Epithelial cell of esophagus (primary cell): Measurements from ENCODE around the gene YARS1.
A peak's percentile ranks its signal among the peaks of the same experiment; 100 is the strongest.

Experiments used
- DNase-seq: peaks from one replicate; pipeline ENCODE4 v3.0.0; 2010; ENCODE audit warnings: low read depth
- H3K4me3 ChIP-seq: 2 replicates; pipeline ENCODE4 v1.5.1; 2011; ENCODE audit warnings: mild to moderate bottlenecking, low read length, control low read depth
- CTCF ChIP-seq: IDR thresholded peaks from 2 replicates; pipeline ENCODE4 v1.5.1; 2011; ENCODE audit warnings: low read depth, mild to moderate bottlenecking, low read length, control low read depth, inconsistent platforms; ENCODE audit not compliant: insufficient read depth; ENCODE audit errors: missing control alignments

YARS1 gene

DNA sequence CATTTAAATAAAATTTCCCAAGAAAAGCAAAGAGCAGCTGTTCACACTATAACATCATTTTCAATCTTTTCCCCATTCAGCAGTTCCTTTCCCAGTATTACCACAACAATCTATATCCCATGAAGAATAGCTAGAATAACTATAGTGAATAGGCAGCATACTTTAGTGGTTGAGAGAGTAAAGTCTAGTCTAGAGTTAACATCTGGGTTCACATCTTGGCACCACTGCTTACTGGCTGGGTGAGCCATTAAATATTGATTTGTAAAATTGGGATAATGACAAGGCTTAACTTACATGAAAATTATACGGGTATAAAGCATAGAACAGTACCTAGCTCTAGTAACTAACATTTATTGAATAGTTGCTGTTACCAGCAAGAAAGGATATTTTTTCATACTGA lies 14.7 kb upstream of the YARS1 start:
- TF ChIP-seq CTCF: no peak
- no peak for DNase-seq

DNA sequence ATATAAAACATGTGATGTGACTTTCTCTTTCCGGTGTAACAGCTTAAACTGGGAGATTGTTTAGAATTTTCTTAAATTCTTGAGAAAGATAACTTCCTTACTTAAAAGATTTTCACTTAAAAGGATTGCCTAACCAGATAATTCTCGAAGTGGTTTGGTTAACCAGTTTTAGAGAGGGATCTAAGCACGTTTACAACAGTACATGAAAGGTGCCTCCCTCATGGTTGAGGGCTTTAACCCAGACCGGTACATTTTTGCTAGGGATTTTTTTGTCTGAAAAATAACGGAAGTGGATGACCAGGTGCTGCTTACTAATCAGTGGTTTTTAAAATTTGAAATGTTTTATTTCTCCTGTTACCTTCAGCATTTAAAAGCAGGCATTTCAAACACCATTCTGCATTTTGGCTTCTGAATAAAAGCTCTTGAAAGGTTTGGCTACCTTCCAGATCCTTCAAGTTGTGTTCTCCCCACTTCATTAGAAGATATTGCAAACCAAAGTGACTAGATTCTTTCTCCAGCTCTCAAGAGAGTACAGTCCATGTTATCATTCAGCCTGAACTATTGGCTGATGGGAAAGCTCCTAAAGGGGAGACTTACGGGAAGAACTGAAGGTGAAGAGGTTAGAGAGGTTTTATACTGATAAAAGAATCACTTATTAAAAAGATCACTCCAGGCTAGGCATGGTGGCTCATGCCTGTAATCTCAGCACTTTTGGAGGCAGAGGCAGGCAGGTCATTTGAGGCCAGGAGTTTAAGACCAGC lies 13.1 kb upstream of the YARS1 start:
- DNase-seq: no peak
- no peak overlapping the region for H3K4me3 ChIP-seq
- TF ChIP-seq CTCF: no peak

More for the DNA sequence above, 14.7 kb upstream of the YARS1 start:
- no peak overlapping the region for H3K4me3 ChIP-seq

- TF ChIP-seq CTCF: no peak
- DNase-seq: no peak
- H3K4me3 ChIP-seq: no peak overlapping the region
Observed at GRCh38 chr1:32828341-32828740, 11.2 kb upstream of the YARS1 start.

DNA sequence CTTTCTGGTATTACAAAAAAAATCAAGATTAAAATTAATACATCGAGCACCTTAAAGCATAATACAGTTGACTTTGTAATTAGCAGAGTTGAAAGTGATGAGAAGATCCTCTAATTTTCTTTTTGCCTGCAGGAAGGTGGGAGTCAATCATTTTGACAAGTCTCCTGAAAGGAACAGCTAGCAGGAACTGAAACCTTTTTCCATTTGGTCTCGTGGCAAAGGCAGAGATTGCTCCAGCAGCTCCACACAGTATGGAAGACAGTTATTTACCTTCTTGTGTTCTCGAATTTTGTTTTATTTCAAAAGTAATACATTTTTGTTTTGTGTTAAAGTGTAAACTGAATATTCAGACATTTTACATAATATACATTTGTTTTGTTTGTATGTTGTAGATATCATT lies 8.0 kb upstream of the YARS1 start:
- no peak overlapping the region for H3K4me3 ChIP-seq
- TF ChIP-seq CTCF: no peak
- no peak for DNase-seq

- no peak for DNase-seq
- peak overlapping the region; percentile 92 for H3K4me3 ChIP-seq
- no peak for TF ChIP-seq CTCF
Observed at GRCh38 chr1:32818804-32819541, 1.8 kb upstream of the YARS1 start.

DNA sequence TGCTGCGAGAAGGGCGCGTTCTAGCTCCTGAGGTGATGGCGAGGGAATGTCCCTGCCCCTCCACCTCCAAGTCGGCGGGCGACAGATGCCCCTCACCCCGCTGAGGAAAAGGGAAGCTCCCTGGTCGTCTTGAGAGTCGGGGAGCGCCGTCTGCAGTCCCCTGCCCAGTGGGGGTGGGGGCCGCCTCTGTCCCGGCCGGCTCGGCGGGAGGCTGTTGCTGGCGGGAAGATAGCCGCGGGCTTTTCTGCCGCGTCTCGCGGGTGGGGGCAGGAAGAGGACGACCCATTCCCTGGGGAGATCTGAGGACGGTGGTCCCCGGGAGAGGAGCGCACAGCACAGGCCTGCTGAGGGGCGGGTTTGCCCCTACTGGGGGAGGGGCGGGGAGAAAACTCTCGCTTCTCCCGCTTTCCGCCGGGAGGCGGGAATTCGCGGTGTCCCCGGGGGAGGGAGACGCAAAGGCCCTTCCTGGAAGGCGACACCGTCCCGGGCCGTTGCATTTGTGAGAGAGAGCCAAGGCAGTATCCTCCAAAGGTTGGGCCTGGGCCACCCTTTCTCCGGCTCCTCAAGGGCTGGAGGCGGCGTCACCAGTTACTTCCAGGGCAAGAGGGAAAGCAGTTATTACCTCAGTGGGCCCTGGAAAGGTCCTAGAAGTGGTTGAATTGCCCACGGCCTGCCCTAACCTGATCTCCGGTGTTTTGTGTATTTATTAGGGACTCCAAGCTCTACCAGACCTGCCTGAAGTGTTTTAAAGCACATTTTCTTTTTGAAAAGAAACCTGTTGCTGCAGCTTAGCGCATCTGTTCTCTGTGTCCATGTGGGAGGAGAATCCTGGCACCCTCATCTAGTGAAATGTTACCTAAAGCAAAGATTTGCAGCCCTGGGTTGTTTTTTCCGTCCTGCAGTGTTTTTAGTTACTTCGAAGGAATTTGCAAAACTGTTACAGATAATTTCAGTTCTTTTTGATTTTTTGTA lies 943 bp upstream of the YARS1 start:
- H3K4me3 ChIP-seq: peak overlapping the region; percentile 92
- no peak for TF ChIP-seq CTCF
- peak; percentile 44 for DNase-seq
